PFSK-1 (cell line): ENCODE results near the gene COL25A1.

Source experiments
- POLR2AphosphoS5 ChIP-seq: IDR thresholded peaks from 2 replicates; pipeline ENCODE4 v1.6.1; 2012; ENCODE audit warnings: low read depth, mild to moderate bottlenecking, control low read depth, low read length, moderate library complexity
- TAF1 ChIP-seq: IDR thresholded peaks from 2 replicates; pipeline ENCODE4 v1.6.1; 2012; ENCODE audit warnings: low read length, control low read depth, borderline replicate concordance; ENCODE audit not compliant: insufficient read depth

DNA sequence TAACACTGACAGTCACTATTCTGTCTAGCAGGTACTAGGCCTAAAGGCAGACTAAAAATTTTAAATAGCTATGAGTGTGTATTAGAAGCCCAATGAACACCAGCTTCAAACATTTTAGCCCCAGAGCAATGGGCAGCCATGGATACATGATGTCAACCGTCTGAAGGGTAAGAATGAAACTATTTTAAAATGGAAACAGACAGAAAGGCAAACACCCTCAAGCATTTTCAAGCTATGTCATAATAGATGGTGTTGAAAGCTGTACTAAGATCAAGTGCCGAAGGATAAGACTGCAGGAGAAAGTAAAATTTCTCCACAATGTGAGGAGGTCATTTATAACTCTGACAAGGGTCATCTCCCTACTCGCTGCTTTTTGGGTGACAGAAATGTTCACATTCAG, 225.0 kb downstream of the COL25A1 start:
- TF ChIP-seq TAF1, result no peak
- TF ChIP-seq POLR2AphosphoS5, result no peak
